Measurements from ENCODE around the gene CMPK1.

The CMPK1 gene

GRCh38 chr1:47424336-47424982, 90.9 kb downstream of the CMPK1 start:
- no peak for DNase-seq (ENCODE audit: low read depth in 2 of 2)

All from stimulated activated CD4-positive, alpha-beta T cell treated with anti-CD3 and anti-CD28 coated beads, Interleukin-15, amount 100 ng/mL, for 48 hours (primary cell).